GM10248 (cell line): ENCODE results near the gene ERCC6.

Experiments
- CTCF ChIA-PET: fragments of 300-600 bp; sonication (Branson Sonifier 250); formaldehyde crosslinking; extraction: SDS; loops from one replicate; lab custom pipeline; 2021; ENCODE audit warnings: antibody characterized with exemption; lab: Yijun Ruan, JAX
- POLR2A ChIA-PET: fragments of 350-650 bp; sonication (Branson Sonifier 250); formaldehyde crosslinking; extraction: SDS; loops from one replicate; lab custom pipeline; 2020; ENCODE audit warnings: antibody characterized with exemption; lab: Yijun Ruan, JAX
- DNase-seq: peaks from one replicate; pipeline ENCODE4 v3.0.0; 2012; ENCODE audit errors: extremely low spot score
- CTCF ChIP-seq: IDR thresholded peaks from 2 replicates; pipeline ENCODE4 v1.5.1; 2012; ENCODE audit warnings: mild to moderate bottlenecking, low read depth; ENCODE audit errors: extremely low read depth, missing control alignments, control extremely low read depth

Gene ERCC6

GRCh38 chr10:49538381-49539319 lies at the start of gene ERCC6:
Gene ERCC6, minus strand, starts transcription at chr10:49539121.
- DNase-seq = peak; percentile 98
- CTCF ChIA-PET = interaction anchor here (0.6 to 3.7 kb wide), 8 partner anchors 10 to 54 kb away, joined by 3 to 15 read pairs (median 4); no protein-coding TSS in a partner anchor
- POLR2A ChIA-PET = interaction anchor here (0.6 to 1.0 kb wide), 4 partner anchors 15 to 367 kb away, joined by 3 read pairs; no protein-coding TSS in a partner anchor
- peak; percentile 5 for TF ChIP-seq CTCF

- DNase-seq = no peak
- POLR2A ChIA-PET = no interaction called here
- no peak for TF ChIP-seq CTCF
- CTCF ChIA-PET = no interaction called here
Measured at GRCh38 chr10:49587981-49588380, 49.1 kb upstream of the ERCC6 start.

GRCh38 chr10:49585387-49585786 lies 46.5 kb upstream of the ERCC6 start:
- POLR2A ChIA-PET = no interaction called here
- CTCF ChIA-PET = interaction anchor here (1.8 kb wide), 1 partner anchor 8 kb away, joined by 9 read pairs; no protein-coding TSS in a partner anchor
- TF ChIP-seq CTCF = no peak
- no peak for DNase-seq

- DNase-seq = no peak
- TF ChIP-seq CTCF = no peak
- CTCF ChIA-PET = interaction anchor here (1.3 to 3.2 kb wide), 3 partner anchors 14 to 16 kb away, joined by 4 to 13 read pairs (median 4); no protein-coding TSS in a partner anchor
- POLR2A ChIA-PET = no interaction called here
Measured at GRCh38 chr10:49579621-49580020, 40.7 kb upstream of the ERCC6 start.

GRCh38 chr10:49578392-49578791 lies 39.5 kb upstream of the ERCC6 start:
- CTCF ChIA-PET = interaction anchor here (3.2 kb wide), 1 partner anchor 15 kb away, joined by 13 read pairs; no protein-coding TSS in a partner anchor
- POLR2A ChIA-PET = no interaction called here
- no peak for TF ChIP-seq CTCF
- DNase-seq = no peak

DNA sequence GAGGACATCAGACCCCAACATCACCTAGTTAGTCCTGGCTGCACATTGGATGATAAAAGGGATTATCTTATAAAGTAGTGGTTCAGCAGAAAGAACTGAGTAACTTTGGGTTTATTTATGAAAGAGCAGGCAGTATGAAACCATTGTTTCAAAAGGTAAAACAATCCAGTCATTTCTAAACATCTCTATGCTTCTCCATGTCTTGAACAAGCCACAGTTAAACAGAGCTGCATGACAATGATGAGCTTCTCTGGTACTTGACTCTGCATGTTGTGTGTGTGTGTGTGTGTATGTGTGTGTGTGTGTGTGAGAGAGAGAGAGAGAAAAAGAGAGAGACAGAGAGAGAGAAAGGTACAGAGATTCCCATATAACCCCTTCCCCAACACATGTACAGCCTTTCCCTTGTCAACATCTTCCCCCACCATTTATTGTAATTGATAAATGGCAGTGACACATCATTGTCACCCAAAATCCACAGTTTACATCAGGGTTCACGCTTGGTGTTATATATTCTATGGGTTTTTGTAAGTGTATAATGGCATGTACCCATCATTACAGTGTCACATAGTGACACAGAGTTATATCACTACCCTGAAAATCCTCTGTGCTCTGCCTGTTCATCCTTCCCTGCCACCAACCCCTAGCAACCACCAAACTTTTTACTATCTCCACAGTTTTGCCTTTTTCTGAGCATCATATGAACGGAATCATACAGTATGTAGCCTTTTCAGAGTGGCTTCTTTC lies 38.4 kb upstream of the ERCC6 start:
- CTCF ChIA-PET = interaction anchor here (3.2 kb wide), 1 partner anchor 16 kb away, joined by 13 read pairs; no protein-coding TSS in a partner anchor
- TF ChIP-seq CTCF = no peak
- DNase-seq = peak; percentile 20
- POLR2A ChIA-PET = no interaction called here
